Left lung (tissue), 10 donors: ENCODE results near the gene DOCK4. TPM values are rescaled to one million over a fixed set of nuclear protein-coding genes. Genes with fewer than 3 reads are reported as not detected.

Experiments used
- ATAC-seq: fragments of 200-7000 bp; cut with Tn5 transposase; one replicate; pipeline ENCODE4 v1.9.1; 2020; ENCODE audit warnings: moderate library complexity
- DNase-seq, 4 donors: peaks; one replicate each; pipeline ENCODE4 v3.0.0-alpha.2; 2013 to 2020
- H3K27ac ChIP-seq, 2 donors: fragments of 200-600 bp; sonication (generic) in 1 of 2; one replicate each; pipeline versions ENCODE4 v1.5.0 to v1.8.0; 2020 to 2021
- H3K27me3 ChIP-seq, 2 donors: fragments of 200-600 bp; sonication (generic) in 1 of 2; one replicate each; pipeline versions ENCODE4 v1.5.0 to v1.8.0; 2020 to 2021
- H3K36me3 ChIP-seq, 2 donors: fragments of 200-600 bp; sonication (generic) in 1 of 2; one replicate each; pipeline versions ENCODE4 v1.5.0 to v1.8.0; 2020 to 2021
- H3K4me1 ChIP-seq, 2 donors: fragments of 200-600 bp; one replicate each; pipeline ENCODE4 v1.8.0; 2021
- H3K4me3 ChIP-seq, 2 donors: fragments of 200-600 bp; sonication (generic) in 1 of 2; one replicate each; pipeline versions ENCODE4 v1.5.0 to v1.8.0; 2020 to 2021; ENCODE audit warnings: mild to moderate bottlenecking in 1 of 2
- H3K9me3 ChIP-seq, 2 donors: fragments of 200-600 bp; sonication (generic) in 1 of 2; one replicate each; pipeline versions ENCODE4 v1.5.0 to v1.8.0; 2020 to 2021
- intact Hi-C, 2 donors: fragments of 100-400 bp; cut with DNase I; formaldehyde crosslinking; loops; one replicate each; pipeline versions ENCODE4 v1.11.2 to v1.14.2; 2022
- polyA plus RNA-seq, 6 donors: library from polyadenylated mRNA; unstranded; fragments of 120-200 nt; gene quantifications; one replicate each; pipeline ENCODE4 v1.2.1, GENCODE V29; 2013; ENCODE audit not compliant: insufficient read length in 6 of 6
- total RNA-seq, 2 donors: library from RNA; stranded (reverse); fragmentation: NEBNext Ultra II Directional; extraction: Animal tissue kit (Norgen Biotek cat#: 25700); gene quantifications; one replicate each; pipeline ENCODE4 v1.2.1, GENCODE V29; 2021
- TF ChIP-seq, protein P1 (sequence below), 2 donors: fragments of 200-600 bp; sonication (generic) in 1 of 2; IDR thresholded peaks; one replicate each; pipeline versions ENCODE4 v1.5.0 to v1.8.0; 2021; ENCODE audit warnings: antibody characterized with exemption in 2 of 2
- donor health status: DM: no; HTN: yes; CAD: no.
- donor health status: DM: no; HTN: no; CAD: no.

DOCK4 gene
- total and polyA plus RNA-seq, 8 donors, result 38.9 to 64.3 (median 52.5) TPM

GRCh38 chr7:112076324-112076723 lies 129.9 kb downstream of the DOCK4 start:
- Histone ChIP-seq H3K4me3 (no peak overlapping the region), H3K4me1 (peaks cover 0 to 39% of the 10 kb centered on the region in 2 donors), H3K27ac (no peak overlapping the region), H3K36me3 (no peaks in the 10 kb centered on the region), H3K27me3 (no peaks in the 10 kb centered on the region), H3K9me3 (no peaks in the 10 kb centered on the region)
- intact Hi-C loops, result no loop called here
- DNase-seq, result peak in 2 of 4 donors; percentile 47
- TF ChIP-seq, protein P1, sequence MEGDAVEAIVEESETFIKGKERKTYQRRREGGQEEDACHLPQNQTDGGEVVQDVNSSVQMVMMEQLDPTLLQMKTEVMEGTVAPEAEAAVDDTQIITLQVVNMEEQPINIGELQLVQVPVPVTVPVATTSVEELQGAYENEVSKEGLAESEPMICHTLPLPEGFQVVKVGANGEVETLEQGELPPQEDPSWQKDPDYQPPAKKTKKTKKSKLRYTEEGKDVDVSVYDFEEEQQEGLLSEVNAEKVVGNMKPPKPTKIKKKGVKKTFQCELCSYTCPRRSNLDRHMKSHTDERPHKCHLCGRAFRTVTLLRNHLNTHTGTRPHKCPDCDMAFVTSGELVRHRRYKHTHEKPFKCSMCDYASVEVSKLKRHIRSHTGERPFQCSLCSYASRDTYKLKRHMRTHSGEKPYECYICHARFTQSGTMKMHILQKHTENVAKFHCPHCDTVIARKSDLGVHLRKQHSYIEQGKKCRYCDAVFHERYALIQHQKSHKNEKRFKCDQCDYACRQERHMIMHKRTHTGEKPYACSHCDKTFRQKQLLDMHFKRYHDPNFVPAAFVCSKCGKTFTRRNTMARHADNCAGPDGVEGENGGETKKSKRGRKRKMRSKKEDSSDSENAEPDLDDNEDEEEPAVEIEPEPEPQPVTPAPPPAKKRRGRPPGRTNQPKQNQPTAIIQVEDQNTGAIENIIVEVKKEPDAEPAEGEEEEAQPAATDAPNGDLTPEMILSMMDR (IDR thresholded peaks at IDR 0.05), result no peak
- no peak for ATAC-seq

- no peak overlapping the region for H3K27ac ChIP-seq
- DNase-seq (no peak), ATAC-seq (no peak)
- intact Hi-C loops, result no loop called here
- H3K36me3 ChIP-seq, result no peaks in the 10 kb centered on the region
- no peaks in the 10 kb centered on the region for H3K9me3 ChIP-seq
- no peak overlapping the region for H3K4me3 ChIP-seq
- H3K4me1 ChIP-seq, result peaks cover 0 to 27% of the 10 kb centered on the region in 2 donors
- no peaks in the 10 kb centered on the region for H3K27me3 ChIP-seq
- TF ChIP-seq, protein P1 (IDR thresholded peaks at IDR 0.05), result no peak
These were observed 131.7 kb downstream of the DOCK4 start for GRCh38 chr7:112074464-112074863.

DNA sequence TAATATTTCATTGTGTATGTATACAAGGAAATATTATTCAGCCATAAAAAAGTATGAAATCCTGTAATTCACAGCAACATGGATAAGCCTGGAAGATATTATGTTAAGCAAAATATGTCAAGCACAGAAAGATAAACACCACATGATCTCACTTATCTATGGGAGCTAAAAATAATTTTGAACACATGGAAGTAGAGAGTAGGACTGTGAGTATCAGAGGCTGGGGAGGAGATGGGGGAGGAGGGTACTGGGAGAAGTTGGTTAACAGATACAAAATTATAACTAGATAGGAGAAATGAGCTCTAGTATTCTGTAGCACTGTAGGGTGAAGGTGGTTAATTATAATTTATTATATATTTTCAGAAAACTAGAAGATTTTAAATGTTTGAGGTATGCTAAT lies 132.7 kb downstream of the DOCK4 start:
- no peak for ATAC-seq
- TF ChIP-seq, protein P1 (IDR thresholded peaks at IDR 0.05), result no peak
- Histone ChIP-seq H3K27ac (no peak overlapping the region), H3K36me3 (no peaks in the 10 kb centered on the region), H3K4me1 (peaks cover 0 to 25% of the 10 kb centered on the region in 2 donors), H3K27me3 (no peaks in the 10 kb centered on the region), H3K4me3 (no peak overlapping the region), H3K9me3 (no peaks in the 10 kb centered on the region)
- intact Hi-C loops, result no loop called here
- DNase-seq, result no peak

GRCh38 chr7:112072541-112073245 lies 133.5 kb downstream of the DOCK4 start:
- no peak for ATAC-seq
- TF ChIP-seq, protein P1 (IDR thresholded peaks at IDR 0.05), result no peak
- no peaks in the 10 kb centered on the region for H3K9me3 ChIP-seq

GRCh38 chr7:112071856-112072255 lies 134.3 kb downstream of the DOCK4 start:
- ATAC-seq, result no peak
- Histone ChIP-seq H3K4me3 (no peak overlapping the region), H3K27ac (peak overlapping the region in 1 of 2 donors; percentile 19), H3K4me1 (peaks cover 0 to 24% of the 10 kb centered on the region in 2 donors), H3K27me3 (no peaks in the 10 kb centered on the region), H3K9me3 (no peaks in the 10 kb centered on the region), H3K36me3 (no peaks in the 10 kb centered on the region)
- intact Hi-C loops, result no loop called here
- TF ChIP-seq, protein P1 (IDR thresholded peaks at IDR 0.05), result no peak
- DNase-seq, result no peak

More at GRCh38 chr7:112072541-112073245, 133.5 kb downstream of the DOCK4 start:
- H3K4me3 ChIP-seq, result no peak overlapping the region
- H3K27ac ChIP-seq, result peak overlapping the region in 1 of 2 donors; percentile 19
- no peaks in the 10 kb centered on the region for H3K36me3 ChIP-seq
- peaks cover 0 to 25% of the 10 kb centered on the region in 2 donors for H3K4me1 ChIP-seq
- intact Hi-C loops, result no loop called here
- DNase-seq, result no peak
- H3K27me3 ChIP-seq, result no peaks in the 10 kb centered on the region
